MG63 (cell line): ENCODE data around the gene LDAH. TPM values are rescaled to one million over a fixed set of nuclear protein-coding genes. Genes with fewer than 3 reads are reported as not detected.
"Not testable (repeated sequence)": the region's sequence is repeated elsewhere in the genome, so short reads cannot be mapped to it uniquely, and the experiment has no call there.

Experiments
- DNase-seq: peaks from one replicate; pipeline ENCODE4 v3.0.0-alpha.2; 2020
- H3K27me3 ChIP-seq: fragments of 250-450 bp; sonication (Bioruptor Pico); 2 replicates; pipeline ENCODE4 v1.5.1; 2020; ENCODE audit warnings: mild to moderate bottlenecking, moderate library complexity
- H3K36me3 ChIP-seq: fragments of 250-450 bp; sonication (Bioruptor Pico); 2 replicates; pipeline ENCODE4 v1.5.1; 2020; ENCODE audit warnings: mild to moderate bottlenecking, moderate library complexity
- H3K4me3 ChIP-seq: fragments of 250-450 bp; sonication (Bioruptor Pico); 2 replicates; pipeline ENCODE4 v1.5.1; 2020; ENCODE audit warnings: mild to moderate bottlenecking, moderate library complexity
- H3K9me3 ChIP-seq: fragments of 250-450 bp; sonication (Bioruptor Pico); 2 replicates; pipeline ENCODE4 v1.5.1; 2020; ENCODE audit warnings: mild to moderate bottlenecking, moderate library complexity
- total RNA-seq: library from RNA; depleted of rRNA; stranded (reverse); fragments of >200 nt; shearing (Covaris generic); gene quantifications from 2 replicates; pipeline ENCODE4 v1.2.3, GENCODE V29; 2014; ENCODE audit warnings: low replicate concordance

Gene LDAH
- total RNA-seq, 1 experiment from 2014 or later: 9.0 TPM

GRCh38 chr2:20806286-20806685 lies 16.6 kb downstream of the LDAH start:
- no peak for DNase-seq
- H3K4me3 ChIP-seq: no peak overlapping the region
- no peaks in the 10 kb centered on the region for H3K36me3 ChIP-seq
- H3K9me3 ChIP-seq: no peaks in the 10 kb centered on the region
- no peaks in the 10 kb centered on the region; the same call in 1 of the 2 replicates for H3K27me3 ChIP-seq

GRCh38 chr2:20803974-20804373 lies 18.9 kb downstream of the LDAH start:
- H3K4me3 ChIP-seq: no peak overlapping the region
- no peaks in the 10 kb centered on the region for H3K9me3 ChIP-seq
- H3K36me3 ChIP-seq: no peaks in the 10 kb centered on the region

GRCh38 chr2:20803226-20803682 lies 19.6 kb downstream of the LDAH start:
- Histone ChIP-seq H3K27me3 (no peaks in the 10 kb centered on the region; the same call in 1 of the 2 replicates), H3K36me3 (no peaks in the 10 kb centered on the region), H3K9me3 (no peaks in the 10 kb centered on the region), H3K4me3 (no peak overlapping the region)
- DNase-seq: no peak

More at GRCh38 chr2:20803974-20804373, 18.9 kb downstream of the LDAH start:
- H3K27me3 ChIP-seq: no peaks in the 10 kb centered on the region; the same call in 1 of the 2 replicates
- DNase-seq: no peak

- DNase-seq: no peak
- Histone ChIP-seq H3K9me3 (no peaks in the 10 kb centered on the region; the same call in 1 of the 2 replicates), H3K4me3 (no peak overlapping the region), H3K27me3 (no peaks in the 10 kb centered on the region), H3K36me3 (no peaks in the 10 kb centered on the region)
Observed at GRCh38 chr2:20797096-20797495, 25.8 kb downstream of the LDAH start.

- H3K9me3 ChIP-seq: no peaks in the 10 kb centered on the region; the same call in 1 of the 2 replicates
- no peak for DNase-seq
- no peak overlapping the region for H3K4me3 ChIP-seq
- no peaks in the 10 kb centered on the region for H3K36me3 ChIP-seq
- H3K27me3 ChIP-seq: no peaks in the 10 kb centered on the region
Observed at GRCh38 chr2:20796374-20796791, 26.5 kb downstream of the LDAH start.

GRCh38 chr2:20793944-20794343 lies 29.0 kb downstream of the LDAH start:
- not testable (repeated sequence) for H3K4me3 ChIP-seq, DNase-seq, H3K9me3 ChIP-seq, H3K27me3 ChIP-seq, H3K36me3 ChIP-seq

GRCh38 chr2:20781656-20782265 lies 41.1 kb downstream of the LDAH start:
- DNase-seq: no peak
- H3K36me3 ChIP-seq: 0 out of 2 replicates have a peak, but pooled peaks cover 3% of the 10 kb centered on the region

GRCh38 chr2:20771299-20771698 lies 51.6 kb downstream of the LDAH start:
- no peaks in the 10 kb centered on the region; the same call in 1 of the 2 replicates for H3K36me3 ChIP-seq
- no peak for DNase-seq
- no peaks in the 10 kb centered on the region for H3K27me3 ChIP-seq
- no peaks in the 10 kb centered on the region for H3K9me3 ChIP-seq
- no peak overlapping the region for H3K4me3 ChIP-seq

More at GRCh38 chr2:20781656-20782265, 41.1 kb downstream of the LDAH start:
- no peak overlapping the region for H3K4me3 ChIP-seq
- no peaks in the 10 kb centered on the region for H3K27me3 ChIP-seq
- H3K9me3 ChIP-seq: no peaks in the 10 kb centered on the region

GRCh38 chr2:20766798-20767644 lies 55.9 kb downstream of the LDAH start:
- H3K9me3 ChIP-seq: no peaks in the 10 kb centered on the region
- H3K4me3 ChIP-seq: no peak overlapping the region
- DNase-seq: no peak
- H3K36me3 ChIP-seq: no peaks in the 10 kb centered on the region
- H3K27me3 ChIP-seq: no peaks in the 10 kb centered on the region

- H3K9me3 ChIP-seq: no peaks in the 10 kb centered on the region
- no peak for DNase-seq
- no peaks in the 10 kb centered on the region for H3K27me3 ChIP-seq
- no peaks in the 10 kb centered on the region for H3K36me3 ChIP-seq
- H3K4me3 ChIP-seq: no peak overlapping the region
Observed at GRCh38 chr2:20766213-20766612, 56.7 kb downstream of the LDAH start.

GRCh38 chr2:20762945-20763683 lies 59.8 kb downstream of the LDAH start:
- DNase-seq: no peak
- Histone ChIP-seq H3K4me3 (no peak overlapping the region), H3K27me3 (no peaks in the 10 kb centered on the region)

GRCh38 chr2:20759487-20759886 lies 63.4 kb downstream of the LDAH start:
- no peak for DNase-seq
- H3K36me3 ChIP-seq: no peaks in the 10 kb centered on the region

More at GRCh38 chr2:20762945-20763683, 59.8 kb downstream of the LDAH start:
- Histone ChIP-seq H3K9me3 (no peaks in the 10 kb centered on the region), H3K36me3 (no peaks in the 10 kb centered on the region)

GRCh38 chr2:20758997-20759396 lies 63.9 kb downstream of the LDAH start:
- H3K36me3 ChIP-seq: no peaks in the 10 kb centered on the region
- no peaks in the 10 kb centered on the region for H3K9me3 ChIP-seq
- no peak overlapping the region for H3K4me3 ChIP-seq
- H3K27me3 ChIP-seq: no peaks in the 10 kb centered on the region
- DNase-seq: no peak

More at GRCh38 chr2:20759487-20759886, 63.4 kb downstream of the LDAH start:
- H3K27me3 ChIP-seq: no peaks in the 10 kb centered on the region
- no peak overlapping the region for H3K4me3 ChIP-seq
- H3K9me3 ChIP-seq: no peaks in the 10 kb centered on the region

GRCh38 chr2:20757405-20758090 lies 65.4 kb downstream of the LDAH start:
- no peak overlapping the region for H3K4me3 ChIP-seq
- no peaks in the 10 kb centered on the region for H3K9me3 ChIP-seq
- H3K27me3 ChIP-seq: no peaks in the 10 kb centered on the region
- H3K36me3 ChIP-seq: no peaks in the 10 kb centered on the region
- DNase-seq: no peak

- no peak for DNase-seq
- Histone ChIP-seq H3K27me3 (no peaks in the 10 kb centered on the region), H3K4me3 (no peak overlapping the region), H3K9me3 (no peaks in the 10 kb centered on the region), H3K36me3 (no peaks in the 10 kb centered on the region)
Observed at GRCh38 chr2:20755132-20755800, 67.6 kb downstream of the LDAH start.

GRCh38 chr2:20752293-20752692 lies 70.6 kb downstream of the LDAH start:
- H3K36me3 ChIP-seq: no peaks in the 10 kb centered on the region
- no peak for DNase-seq
- no peak overlapping the region for H3K4me3 ChIP-seq
- no peaks in the 10 kb centered on the region for H3K9me3 ChIP-seq
- no peaks in the 10 kb centered on the region for H3K27me3 ChIP-seq
